Measurements from ENCODE around the gene ULK4.
"Not testable (repeated sequence)": the region's sequence is repeated elsewhere in the genome, so short reads cannot be mapped to it uniquely, and the experiment has no call there.

Gene ULK4

DNA sequence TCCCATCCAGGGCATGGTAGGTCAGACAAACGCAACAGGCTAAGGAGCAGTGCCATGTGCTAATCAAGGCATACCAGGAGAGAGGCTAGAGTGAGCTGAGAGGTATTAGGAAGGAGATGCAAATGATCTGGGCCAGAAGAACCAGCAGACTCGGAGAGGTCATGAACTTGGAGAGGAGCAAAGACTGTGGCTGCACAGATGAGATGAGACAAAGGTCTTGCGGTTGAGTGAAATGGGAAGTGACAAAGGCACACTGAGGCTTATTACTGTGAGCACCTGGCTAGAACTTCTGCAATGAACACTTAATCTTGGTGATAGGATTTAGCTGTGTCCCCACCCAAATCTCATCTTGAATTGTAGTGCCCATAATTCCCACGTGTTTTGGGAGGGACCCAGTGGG lies 380.2 kb downstream of the ULK4 start:
- DNase-seq (ENCODE audit: low read depth in 1 of 2, low spot score in 1 of 2) = no peak

DNA sequence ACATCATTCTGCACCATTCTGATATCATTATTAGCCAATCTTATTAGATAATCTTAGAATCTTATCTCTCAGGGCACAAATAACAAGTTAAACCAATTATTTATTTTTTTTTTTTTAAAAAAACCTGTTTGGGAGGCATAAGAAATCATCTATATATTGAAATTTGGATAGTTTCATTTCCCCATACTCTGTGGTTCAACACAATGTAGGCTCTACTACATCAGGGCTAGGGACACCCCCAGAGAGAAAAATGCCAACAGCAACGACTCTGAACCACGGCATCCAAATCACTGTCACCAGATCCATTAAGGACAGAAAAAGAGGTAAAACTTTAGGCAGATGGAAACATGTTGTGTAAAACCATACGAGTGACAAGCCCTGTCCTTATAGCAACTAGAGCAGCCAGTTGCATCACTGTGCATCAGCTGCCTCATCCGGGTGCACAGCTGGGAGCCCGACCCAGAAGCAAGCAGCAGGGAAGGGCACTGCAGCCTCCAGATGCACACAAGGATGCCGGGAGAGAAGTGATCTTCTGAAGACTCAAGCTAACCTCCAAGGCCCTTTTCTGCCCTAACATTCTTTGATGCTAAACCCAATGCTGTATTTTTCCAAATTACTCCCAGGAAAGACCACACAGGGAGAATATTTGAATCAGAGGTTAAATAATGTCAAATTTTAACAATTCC lies 381.5 kb downstream of the ULK4 start:
- no peak for DNase-seq (ENCODE audit: low read depth in 1 of 2, low spot score in 1 of 2)

DNA sequence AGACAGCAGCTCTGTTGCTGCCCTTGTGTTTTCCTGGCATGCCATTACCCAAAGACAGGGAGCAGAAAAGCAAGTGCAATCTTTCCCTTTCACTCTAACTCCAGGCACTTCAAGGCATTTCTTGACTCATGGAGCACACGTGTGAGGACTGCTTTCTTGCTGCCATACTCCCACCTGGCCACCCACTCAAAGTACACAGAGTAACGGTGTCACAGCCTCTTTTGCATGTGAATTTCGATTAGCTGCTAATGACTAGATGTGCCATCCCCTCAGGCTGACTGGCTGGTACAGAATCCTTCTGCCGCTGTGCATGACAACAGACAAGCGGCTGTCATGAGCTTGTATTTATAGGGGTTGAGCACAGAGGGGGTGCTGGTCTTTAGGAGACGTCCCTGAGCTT lies 382.0 kb downstream of the ULK4 start:
- no peak for DNase-seq (ENCODE audit: low read depth in 1 of 2, low spot score in 1 of 2)

DNA sequence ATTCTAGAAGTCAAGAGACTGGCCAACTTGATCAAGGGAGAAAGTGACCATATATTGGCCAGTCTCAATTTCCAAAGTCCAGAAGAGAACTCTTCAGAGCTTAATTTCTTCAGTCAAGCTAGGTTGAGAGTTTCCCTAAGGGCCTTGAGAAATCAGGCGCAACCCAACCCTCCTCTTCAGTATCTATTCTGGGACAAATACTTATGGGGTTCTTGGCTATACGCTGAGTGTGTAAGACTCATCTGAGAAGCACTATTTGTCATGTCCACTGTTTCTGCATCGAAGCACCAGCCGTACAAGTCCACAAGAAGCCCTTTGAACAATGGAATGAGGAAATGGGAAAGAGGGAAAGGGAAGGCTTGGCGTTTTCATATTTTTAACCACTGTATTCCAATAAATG lies 383.1 kb downstream of the ULK4 start:
- no peak for DNase-seq (ENCODE audit: low read depth in 1 of 2, low spot score in 1 of 2)

GRCh38 chr3:41575724-41576123 lies 386.2 kb downstream of the ULK4 start:
- DNase-seq (ENCODE audit: low read depth in 1 of 2, low spot score in 1 of 2) = no peak

- DNase-seq (ENCODE audit: low read depth in 1 of 2, low spot score in 1 of 2) = no peak
These were observed 387.0 kb downstream of the ULK4 start for GRCh38 chr3:41574900-41575299.

GRCh38 chr3:41573591-41573990 lies 388.3 kb downstream of the ULK4 start:
- no peak for DNase-seq (ENCODE audit: low read depth in 1 of 2, low spot score in 1 of 2)

DNA sequence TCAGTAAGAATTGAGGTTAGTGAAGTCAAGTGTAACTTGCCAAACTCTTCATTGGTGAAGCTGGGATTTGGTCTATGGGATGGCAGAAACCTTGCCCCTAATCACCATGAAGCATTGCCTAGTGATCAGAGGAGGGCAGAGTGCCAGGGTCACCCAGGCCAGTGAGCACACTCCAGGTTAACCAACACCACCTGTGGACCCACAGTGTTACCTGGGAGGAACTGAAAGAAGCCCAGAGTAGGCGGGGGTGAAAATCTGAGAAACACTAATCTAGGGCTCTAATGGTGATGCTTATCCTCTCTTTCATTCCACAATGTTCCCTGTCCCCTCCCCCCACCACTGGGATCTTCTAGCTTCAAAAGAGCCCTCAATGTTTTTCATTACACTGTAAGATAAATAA lies 389.8 kb downstream of the ULK4 start:
- no peak for DNase-seq (ENCODE audit: low read depth in 1 of 2, low spot score in 1 of 2)

DNA sequence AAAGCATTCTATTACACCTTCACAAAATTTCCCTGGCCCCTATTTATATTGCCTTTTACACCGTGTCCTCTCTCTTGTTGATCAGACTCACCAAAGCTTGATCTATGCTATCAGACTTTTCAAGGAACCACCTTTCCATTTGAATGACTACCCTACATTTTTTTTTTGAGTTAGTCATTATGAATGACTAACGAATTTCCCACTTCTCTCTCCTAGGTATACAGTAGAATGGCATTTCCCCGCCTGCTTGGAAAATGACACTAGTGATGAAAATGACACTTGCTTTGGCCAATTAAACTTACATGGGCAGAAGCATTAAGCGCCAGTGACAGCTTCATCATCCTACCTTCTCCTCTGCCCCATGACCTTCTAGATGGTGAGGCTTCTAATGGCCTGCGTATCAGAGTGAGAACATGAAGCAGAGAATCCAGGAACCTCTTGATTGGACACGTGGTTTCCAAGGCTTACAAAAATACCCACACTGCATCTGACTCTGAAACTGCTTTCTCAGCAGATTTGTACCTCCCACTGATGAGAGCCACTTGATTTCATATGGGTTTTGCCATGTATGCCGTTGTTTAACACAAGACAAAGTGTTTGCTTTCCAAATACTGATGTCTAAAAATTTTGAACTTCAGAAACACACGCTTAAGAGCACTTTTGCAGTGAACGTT lies 392.1 kb downstream of the ULK4 start:
- DNase-seq (ENCODE audit: low read depth in 1 of 2, low spot score in 1 of 2) = no peak

GRCh38 chr3:41565948-41566514 lies 395.9 kb downstream of the ULK4 start:
- DNase-seq (ENCODE audit: low read depth in 1 of 2, low spot score in 1 of 2) = no peak

DNA sequence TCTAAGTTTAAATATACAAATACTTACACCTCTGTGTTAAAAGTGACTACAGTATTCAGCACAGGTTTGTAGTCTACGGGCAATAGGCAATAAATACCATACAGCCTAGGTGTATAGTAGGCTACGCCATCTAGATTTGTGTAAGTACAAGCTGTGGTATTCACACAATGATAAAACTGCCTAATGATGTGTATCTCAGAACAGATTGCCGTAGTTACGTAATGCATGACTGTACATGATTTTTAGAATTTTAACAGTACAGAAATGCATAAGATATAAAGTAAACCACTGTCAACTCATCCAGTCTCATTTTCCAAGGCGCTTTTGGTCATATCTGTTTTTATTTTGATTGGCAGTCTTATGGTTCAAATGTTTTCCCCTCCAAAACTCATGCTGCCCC lies 396.9 kb downstream of the ULK4 start:
- DNase-seq (ENCODE audit: low read depth in 1 of 2, low spot score in 1 of 2) = no peak

DNA sequence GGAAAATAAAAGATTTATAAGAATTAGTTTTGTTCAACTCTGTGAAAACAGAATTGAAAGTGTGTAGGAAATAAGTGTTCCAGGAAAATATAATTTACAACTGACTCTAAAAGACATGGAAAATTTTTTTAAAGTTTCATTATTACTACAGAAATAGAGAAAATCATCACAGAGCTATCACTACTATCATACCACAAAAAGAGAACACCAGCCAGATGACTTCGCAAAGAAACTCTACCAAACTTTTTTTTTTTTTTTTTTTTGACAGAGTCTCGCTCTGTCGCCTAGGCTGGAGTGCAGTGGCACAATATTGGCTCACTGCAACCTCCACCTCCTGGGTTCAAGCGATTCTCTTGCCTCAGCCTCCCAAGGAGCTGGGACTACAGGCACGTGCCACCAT lies 405.7 kb downstream of the ULK4 start:
- DNase-seq (ENCODE audit: low read depth in 1 of 2, low spot score in 1 of 2) = not testable (repeated sequence)

DNA sequence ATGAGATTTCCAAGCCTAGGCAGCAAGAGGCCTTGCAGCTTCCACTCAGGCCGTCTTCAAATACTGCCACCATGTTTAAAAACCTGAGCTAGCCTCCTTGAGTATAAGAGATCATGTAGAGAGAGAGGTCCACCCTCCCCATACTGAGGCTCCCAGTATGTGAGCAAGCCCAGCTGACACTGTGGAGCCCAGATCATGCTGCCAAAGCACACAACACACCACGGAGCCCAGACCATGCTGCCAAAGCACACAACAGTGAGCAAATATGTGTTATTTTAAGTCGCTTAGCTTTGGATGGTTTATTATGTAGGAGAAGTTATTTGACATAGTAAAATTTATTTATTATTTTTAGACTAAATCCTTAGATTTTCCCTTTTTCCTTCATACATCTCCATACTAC lies 428.9 kb downstream of the ULK4 start:
- DNase-seq (ENCODE audit: low read depth in 1 of 2, low spot score in 1 of 2) = no peak

GRCh38 chr3:41526995-41527573 lies 434.8 kb downstream of the ULK4 start:
- DNase-seq (ENCODE audit: low read depth in 1 of 2, low spot score in 1 of 2) = no peak

DNA sequence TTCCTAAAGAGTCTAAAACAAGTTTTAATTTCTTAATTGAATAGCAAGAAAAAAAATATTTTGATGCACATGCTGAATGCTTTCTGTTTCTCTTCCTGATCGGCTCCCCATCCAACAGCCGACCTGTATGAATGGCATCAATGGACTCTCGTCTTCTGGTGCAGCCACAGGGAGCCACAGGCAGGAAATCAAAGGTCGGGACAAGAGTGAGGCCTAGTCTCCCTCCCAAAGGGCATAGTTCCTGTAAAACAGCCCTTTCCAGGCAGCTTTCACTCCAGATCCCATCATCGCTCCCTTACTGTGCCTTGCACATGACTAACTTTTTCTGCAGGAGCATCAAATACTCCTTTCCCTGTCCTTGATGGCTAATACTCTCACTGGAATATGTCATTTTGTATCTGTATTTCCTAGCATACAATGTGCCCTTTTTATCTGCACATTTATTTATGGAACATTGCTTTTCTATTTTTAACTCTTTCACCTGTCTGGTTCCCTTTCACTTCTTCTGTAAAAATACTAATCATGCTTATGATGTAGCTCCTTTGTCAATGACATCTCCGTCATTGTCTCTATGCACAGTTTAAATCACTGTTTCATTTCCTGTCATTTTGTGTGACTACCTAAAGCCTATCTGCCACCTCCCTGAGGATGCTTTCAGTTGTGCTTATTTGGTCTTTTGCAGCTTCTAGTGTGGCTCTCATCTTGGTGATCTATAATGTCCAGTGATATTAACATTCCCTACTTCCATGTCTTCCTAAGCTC lies 436.4 kb downstream of the ULK4 start:
- DNase-seq (ENCODE audit: low read depth in 1 of 2, low spot score in 1 of 2) = no peak

- DNase-seq (ENCODE audit: low read depth in 1 of 2, low spot score in 1 of 2) = no peak
These were observed 438.0 kb downstream of the ULK4 start for GRCh38 chr3:41523897-41524296.

- DNase-seq (ENCODE audit: low read depth in 1 of 2, low spot score in 1 of 2) = no peak
These were observed 439.3 kb downstream of the ULK4 start for GRCh38 chr3:41522612-41523011.

DNA sequence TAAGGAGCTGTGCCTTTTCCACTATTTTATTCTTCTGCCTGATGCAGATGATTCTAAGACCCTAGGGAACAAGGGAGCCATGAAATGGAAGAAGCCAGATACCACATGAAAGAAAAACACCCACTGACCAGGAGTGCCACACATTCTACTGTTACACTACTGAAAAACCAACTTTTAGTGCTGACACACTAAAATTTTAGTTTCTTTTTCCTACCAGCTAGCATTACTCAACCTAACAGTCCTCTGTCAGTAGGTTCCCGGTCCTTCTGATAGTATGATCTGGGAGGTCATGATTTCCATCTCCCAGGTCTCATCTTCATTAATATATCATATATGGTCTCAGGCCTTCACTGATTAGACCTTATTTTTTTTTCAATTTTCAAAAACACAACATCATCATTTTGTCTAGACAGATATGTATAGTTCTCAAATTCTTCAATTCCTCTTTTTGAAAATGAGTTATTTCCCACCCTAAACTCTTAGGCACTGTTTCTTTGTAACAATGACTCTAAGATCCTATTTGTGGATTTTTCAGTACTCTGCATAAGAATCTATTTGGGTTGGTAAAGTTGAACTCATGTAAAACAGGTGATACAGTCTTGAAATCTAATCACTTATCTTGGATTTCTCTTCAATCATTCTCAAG lies 440.8 kb downstream of the ULK4 start:
- DNase-seq (ENCODE audit: low read depth in 1 of 2, low spot score in 1 of 2) = no peak

DNA sequence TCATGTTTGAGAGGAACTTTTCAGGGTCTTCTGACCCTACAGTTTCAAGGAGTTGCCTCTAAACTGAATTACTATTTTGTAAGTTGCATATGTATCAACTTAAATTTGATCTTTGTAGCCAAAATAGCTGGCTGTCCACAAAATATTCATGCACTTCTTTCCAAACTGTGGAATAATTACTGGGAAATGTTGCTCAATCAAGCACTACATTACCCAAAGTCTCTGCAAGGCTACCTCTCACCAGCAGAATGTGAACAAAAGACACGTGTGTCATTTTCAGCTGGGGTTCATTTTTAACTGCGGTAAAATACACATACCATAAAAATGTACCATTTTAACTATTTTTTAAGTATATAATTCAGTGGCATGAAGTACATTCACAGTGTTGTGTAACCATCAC lies 442.2 kb downstream of the ULK4 start:
- no peak for DNase-seq (ENCODE audit: low read depth in 1 of 2, low spot score in 1 of 2)

GRCh38 chr3:41518626-41519025 lies 443.3 kb downstream of the ULK4 start:
- no peak for DNase-seq (ENCODE audit: low read depth in 1 of 2, low spot score in 1 of 2)

DNA sequence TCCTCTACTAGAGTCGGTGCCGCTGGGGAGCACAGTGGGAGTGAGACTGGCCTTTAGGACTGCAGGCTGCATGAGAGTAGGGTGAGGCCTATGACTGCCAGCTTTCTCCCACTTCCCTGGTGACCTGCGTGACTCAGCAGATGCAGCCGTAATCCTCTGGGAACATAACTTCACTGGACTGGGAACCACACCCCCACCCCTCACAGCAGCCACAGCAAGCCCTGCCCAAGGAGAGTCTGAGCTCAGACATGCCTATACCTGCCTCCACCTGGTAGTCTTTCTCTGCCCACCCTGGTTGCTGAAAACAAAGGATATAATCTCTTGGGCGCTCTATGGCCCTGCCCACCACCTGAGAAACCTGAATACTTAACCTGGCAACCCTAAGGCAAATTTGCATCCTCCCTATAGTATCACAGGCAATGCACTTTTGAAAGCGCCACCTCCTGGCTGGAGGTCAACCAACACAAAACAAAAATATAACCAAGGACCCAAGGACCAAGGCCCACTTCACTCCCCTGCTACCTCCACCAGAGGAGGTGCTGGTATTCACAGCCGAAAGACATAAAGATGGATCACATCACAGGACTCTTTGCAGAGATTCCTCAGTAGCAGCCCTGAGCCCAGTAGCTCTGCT lies 453.7 kb downstream of the ULK4 start:
- no peak for DNase-seq (ENCODE audit: low read depth in 1 of 2, low spot score in 1 of 2)
